GM19351 (cell line): ENCODE measurements around the gene FOXD1.

ENCODE experiments used
- ATAC-seq: cut with Tn5 transposase; IDR thresholded peaks from one replicate; pipeline ENCODE4 v1.9.1; 2021; ENCODE audit warnings: mild to moderate bottlenecking, moderate library complexity; ENCODE audit not compliant: unreplicated experiment

The FOXD1 gene

DNA sequence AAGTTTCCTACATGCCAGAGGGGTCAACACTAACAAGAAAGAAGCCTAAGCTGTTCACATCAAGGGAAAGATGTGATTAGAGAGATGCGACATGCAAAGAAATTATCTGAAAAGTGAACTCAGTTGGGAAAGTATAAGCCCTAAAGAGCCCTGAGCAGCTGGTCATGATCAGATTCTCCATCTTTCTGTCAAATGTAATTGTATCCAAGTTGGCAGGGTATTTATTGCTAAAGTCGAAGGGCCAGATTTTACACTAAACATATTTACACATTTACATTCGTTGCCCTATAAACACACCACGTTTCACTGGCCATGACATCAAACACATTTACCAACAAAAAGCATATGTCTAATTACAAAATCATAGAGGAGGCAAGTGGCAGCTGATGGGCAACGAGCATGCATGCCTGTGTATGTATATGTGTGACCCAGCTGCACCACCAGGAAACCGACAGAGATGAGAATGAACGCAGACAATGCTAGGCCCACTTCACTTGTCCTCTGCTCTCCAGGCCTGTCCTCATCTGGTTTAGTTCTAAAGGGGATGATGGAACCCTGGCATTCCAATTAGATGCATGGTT lies 6.3 kb downstream of the FOXD1 start:
- no peak for ATAC-seq

- ATAC-seq = no peak
Measured at GRCh38 chr5:73441378-73441777, 7.2 kb downstream of the FOXD1 start.

GRCh38 chr5:73440262-73440661 lies 8.3 kb downstream of the FOXD1 start:
- ATAC-seq = no peak

- ATAC-seq = no peak
Measured at GRCh38 chr5:73438645-73439470, 9.7 kb downstream of the FOXD1 start.

DNA sequence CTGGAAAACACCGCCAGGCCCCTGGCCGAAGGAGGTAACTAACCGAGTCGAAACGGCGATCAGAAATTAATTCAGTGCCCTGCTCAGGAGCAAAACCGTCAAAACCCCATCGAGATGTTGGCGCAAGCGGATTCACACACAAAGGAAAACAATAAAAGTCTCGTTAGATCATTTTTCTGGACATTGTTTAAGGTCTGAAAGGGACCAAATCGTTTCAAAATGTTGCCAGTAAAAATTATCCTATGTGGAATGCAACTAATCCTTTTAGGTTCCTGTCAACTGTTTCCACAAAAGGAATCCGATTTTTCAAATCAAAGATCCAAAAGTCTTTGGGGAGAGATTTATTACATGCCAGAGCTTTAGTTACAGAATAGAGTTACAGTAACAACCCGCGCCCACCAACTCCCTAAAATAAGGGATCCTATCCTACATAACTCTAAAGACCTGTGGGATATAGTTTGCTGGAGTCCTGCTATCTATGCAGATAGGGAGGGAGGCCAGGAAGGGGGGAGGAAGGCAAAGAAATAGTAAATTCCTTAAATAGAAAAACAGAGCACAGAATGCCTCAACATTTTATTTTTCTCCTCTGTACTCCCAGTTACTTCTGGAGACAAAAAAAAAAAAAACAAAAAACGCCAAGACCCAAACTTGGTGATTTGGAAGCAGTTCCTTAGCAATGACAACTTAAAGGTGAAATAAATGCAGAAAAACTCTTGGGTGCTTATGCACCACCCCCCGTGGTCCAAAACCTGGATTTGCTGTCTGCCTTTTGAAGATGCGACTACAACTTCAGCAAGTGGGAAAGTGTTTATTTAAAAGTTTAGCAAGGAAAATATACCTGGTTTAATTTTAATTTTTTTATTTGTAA lies 10.6 kb downstream of the FOXD1 start:
- ATAC-seq = no peak

DNA sequence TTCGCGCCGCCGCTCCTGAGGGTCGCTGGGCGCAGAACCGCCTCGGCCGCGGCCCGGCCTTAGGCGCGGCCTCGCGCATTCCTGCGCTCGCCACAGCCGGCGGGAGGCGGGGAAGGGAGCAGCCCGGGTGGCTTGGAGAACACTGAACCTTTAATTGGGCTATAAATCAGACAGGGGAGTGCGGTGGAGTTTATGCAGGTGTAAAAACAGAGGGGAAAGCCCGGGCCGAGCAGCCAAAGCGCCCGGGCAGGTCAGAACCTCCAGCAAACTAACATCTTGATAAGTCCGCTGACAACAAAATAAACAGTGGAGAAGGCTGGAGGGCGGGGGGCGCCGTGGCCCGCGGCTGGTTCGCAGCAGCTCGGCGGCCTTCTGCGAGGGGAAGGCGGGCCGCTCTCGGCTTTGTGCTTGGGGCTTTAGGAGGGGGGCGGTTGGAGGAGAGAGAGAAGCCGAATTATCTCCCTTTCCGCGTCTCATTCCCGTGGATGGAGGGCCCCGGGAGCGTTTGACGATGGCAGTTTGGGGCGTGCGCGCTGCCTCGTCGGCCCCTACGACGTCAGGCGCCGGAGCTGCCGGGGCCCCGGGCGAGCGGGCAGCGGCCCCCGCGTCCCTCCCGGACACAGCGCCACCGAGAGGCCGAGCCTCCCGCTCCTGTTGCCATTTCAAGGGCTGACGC lies 11.3 kb downstream of the FOXD1 start:
- ATAC-seq = no peak

DNA sequence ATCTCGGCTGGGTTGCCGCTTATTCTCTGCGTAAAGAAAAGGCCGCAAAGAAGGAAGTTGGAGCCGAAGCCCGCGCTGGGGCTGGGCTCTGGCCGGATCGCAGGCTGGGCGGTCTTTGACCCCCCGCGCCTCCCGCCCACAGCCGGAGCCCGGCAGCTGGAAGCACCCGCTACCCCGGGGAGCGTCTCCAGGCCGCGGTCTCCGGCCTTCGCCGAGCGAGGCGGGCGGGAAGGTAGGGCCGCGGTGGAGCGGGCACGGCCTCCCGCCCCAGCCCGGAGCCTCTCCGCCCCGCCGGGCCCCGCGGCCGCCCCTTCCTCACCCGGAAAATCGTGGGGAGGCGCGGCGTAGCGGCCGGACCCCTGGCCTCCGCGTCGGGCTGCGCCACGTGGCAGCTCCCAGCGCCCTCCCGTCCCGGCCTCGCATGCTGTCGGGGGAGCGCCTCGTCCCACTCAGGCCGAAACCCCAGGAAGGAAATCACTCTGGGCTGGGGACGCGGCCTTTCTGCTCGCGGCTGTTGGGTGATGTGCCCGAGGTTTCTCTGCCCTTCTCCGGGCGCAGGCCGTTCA lies 12.0 kb downstream of the FOXD1 start:
- ATAC-seq = no peak

DNA sequence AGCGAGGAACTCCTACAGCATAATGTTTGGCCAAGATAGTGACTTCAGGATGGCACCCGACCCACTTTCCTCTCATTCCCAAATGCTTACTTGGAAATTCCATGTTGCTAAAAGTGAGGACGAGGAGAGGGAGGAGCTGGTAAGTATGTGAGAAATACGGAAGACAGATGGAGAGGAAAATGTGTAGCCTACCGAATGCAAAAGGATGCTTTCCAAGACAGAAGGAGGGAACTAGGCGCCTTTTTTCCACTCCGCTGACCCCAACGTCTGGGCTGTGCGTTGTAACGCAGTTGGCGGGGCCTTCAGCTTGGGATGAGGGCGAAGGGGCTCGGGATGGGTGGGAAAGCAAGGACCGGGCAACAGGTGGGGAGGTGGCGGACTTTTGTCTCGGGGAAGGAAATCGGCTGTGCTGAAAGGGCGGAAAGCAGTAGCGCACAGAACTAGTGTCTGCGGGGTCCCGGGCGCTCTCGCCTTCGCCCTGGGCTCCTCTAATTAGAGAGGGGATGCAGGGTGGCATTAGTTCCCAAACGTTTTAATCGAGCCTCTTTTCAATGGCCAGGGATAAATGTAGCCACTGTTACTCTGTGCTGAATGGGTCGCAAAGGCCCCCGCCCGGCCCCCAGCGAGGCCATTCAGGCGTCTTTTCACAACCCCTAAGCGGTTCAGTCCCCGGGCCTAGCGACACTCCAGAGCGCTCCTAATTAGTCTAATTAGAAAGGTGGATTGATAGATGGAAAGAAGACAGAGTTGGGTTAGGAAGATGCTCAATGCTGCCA lies 12.6 kb downstream of the FOXD1 start:
- no peak for ATAC-seq

DNA sequence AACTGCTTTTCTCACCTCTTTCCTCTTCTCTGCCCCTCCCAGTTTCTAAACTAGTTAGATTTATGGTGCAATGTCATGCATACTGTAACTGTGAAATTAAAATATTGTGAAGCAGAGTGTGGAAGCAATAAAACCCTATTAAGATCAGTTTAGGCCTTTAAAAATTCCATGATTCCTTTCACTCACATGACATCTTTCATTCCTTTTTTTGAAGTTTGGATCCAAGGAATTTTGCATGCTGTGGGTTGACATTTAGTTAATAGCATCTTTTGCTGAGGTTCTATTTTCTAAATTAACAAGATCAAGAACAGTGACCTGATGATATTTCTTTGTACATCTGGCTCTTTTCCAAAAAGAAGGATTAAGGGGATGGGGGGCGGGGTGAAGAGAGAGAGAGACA lies 13.7 kb downstream of the FOXD1 start:
- ATAC-seq = no peak

GRCh38 chr5:73434461-73434860 lies 14.1 kb downstream of the FOXD1 start:
- no peak for ATAC-seq

GRCh38 chr5:73433982-73434342 lies 14.6 kb downstream of the FOXD1 start:
- ATAC-seq = no peak

DNA sequence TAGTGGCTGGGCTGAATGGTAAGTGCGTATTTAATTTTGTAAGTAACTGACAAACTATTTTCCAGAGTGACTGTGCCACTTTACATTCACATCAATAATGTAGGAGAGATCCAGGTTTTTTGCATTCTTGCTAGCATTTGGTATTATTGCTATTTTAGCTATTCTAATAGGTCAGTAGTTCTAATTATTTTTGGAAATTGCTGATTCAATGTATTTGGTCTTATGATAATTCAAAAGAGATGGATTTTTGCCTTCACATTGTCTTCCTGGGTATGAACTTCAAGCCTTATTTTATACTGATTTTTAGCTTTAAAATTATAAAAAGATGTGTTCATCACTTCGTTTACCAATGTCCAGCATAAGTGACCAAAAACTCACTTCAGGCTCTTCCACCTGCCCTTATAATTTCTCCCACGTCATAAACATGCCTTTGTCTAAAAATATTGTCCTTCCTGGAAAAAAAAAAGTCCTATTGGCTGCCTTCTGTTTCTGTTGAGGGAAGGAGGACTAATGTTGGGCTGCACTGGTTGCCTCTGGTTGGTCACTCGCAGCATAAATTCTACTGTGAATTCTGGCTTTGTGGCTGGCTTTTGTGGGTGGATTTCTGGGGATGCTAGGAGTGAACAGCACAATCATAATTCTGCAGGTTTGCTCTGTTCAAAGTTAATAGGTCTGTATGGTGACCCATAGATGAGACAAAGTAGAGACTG lies 15.2 kb downstream of the FOXD1 start:
- no peak for ATAC-seq

GRCh38 chr5:73431204-73431851 lies 17.2 kb downstream of the FOXD1 start:
- ATAC-seq = no peak

- ATAC-seq = no peak
Measured at GRCh38 chr5:73426034-73426433, 22.5 kb downstream of the FOXD1 start.

GRCh38 chr5:73424556-73424977 lies 24.0 kb downstream of the FOXD1 start:
- no peak for ATAC-seq

DNA sequence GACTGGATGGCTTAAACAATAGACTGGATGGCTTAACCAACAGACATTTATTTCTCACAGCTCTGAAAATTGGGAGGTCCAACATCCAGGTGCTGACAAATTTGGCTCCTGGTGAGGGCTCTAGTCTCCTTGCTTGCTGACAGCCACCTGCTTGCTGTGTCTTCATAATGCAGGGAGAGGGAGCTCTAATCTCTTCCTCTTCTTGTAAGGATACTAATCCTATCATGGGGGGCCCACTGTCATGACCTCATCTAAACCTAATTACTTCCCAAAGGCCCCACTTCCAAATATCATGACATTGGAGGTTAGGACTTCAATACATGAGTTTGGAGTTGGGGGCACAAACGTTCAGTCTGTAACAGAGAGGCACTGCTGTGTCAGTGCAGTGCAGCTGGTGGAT lies 26.4 kb downstream of the FOXD1 start:
- ATAC-seq = no peak

DNA sequence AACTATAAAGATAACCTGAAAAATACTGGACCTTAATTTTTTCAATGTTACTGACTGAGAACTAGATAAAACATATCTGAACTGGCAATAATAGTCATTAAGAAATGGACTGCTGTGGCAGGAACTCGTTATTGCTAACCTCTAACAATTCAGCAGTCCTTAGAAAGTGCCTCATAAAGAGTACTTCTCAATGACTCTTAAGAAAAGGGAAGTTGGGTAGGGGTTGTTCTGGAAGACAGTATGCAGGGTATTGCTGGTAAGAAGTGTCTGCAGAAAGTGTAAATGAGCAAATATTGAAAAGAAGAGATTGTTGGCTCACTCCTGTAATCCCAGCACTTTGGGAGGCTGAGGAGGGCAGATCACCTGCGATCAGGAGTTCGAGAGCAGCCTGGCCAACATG lies 27.9 kb downstream of the FOXD1 start:
- ATAC-seq = no peak

DNA sequence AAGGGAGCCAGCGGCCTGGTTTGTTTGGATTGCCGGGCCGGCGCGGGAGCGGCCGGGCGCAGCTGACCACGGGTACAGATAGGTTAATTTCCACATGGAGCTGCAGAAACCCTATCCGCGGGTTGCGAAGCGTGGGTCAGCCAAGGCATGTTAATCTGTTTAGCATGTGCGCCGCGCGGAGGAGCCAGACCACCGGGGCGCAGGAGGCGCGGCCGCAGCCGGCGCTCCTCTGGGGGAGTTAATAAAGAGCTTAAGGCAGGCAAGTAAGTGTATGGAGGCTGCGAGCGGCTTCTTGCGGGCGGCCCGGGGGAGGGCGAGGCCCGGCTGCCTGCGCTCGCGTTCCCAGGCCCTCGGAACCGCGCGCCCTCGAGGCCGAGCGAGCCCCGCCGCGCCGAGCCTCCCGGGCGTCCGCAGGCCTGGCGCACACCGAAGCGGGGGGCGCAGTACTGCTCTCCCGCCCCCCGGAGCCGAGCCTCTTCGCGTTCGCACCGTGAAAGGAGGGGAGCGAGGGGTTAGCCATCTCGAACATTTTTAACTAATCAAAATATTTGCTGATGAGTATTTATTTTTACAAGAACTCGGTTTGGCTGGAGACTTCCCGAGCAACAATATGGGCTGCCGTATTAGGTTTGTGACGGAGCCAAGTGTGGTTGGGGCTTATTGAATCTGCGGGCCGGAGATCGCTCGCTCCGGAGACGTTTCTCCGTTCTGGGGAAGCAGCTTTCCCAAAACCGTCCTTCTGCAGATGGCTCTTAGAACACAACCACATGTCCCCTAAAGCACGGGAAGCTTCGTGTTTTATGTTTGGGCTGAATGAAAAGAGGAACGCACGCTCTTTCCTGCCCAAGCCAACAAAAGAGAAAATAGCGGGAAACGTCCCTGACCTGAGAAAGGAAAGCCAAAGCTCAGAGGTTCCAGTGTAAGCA lies 28.8 kb downstream of the FOXD1 start:
- ATAC-seq = no peak
